SIG-M5 treated with dmso at 0.1 percent for 504 hours (cell line): ENCODE measurements around the gene ARHGEF12.

Source experiments
- DNase-seq: peaks from one replicate; lab custom pipeline; 2025; ENCODE audit not compliant: unreplicated experiment; lab: John Stamatoyannopoulos, UW

ARHGEF12 gene

GRCh38 chr11:120385655-120386054 is 49.4 kb downstream of the ARHGEF12 start:
- DNase-seq: no peak

GRCh38 chr11:120386318-120386717 is 50.1 kb downstream of the ARHGEF12 start:
- no peak for DNase-seq

GRCh38 chr11:120386774-120387371 is 50.7 kb downstream of the ARHGEF12 start:
- DNase-seq: no peak

- no peak for DNase-seq
Observed at GRCh38 chr11:120388261-120388660, 52.0 kb downstream of the ARHGEF12 start.

GRCh38 chr11:120389693-120390584 is 53.7 kb downstream of the ARHGEF12 start:
- no peak for DNase-seq

GRCh38 chr11:120390585-120390922 is 54.3 kb downstream of the ARHGEF12 start:
- no peak for DNase-seq

- DNase-seq: no peak
Observed at GRCh38 chr11:120391292-120391691, 55.1 kb downstream of the ARHGEF12 start.

- no peak for DNase-seq
Observed at GRCh38 chr11:120391854-120392253, 55.6 kb downstream of the ARHGEF12 start.

- no peak for DNase-seq
Observed at GRCh38 chr11:120392314-120392713, 56.1 kb downstream of the ARHGEF12 start.

GRCh38 chr11:120392793-120393192 is 56.6 kb downstream of the ARHGEF12 start:
- DNase-seq: no peak

- DNase-seq: no peak
Observed at GRCh38 chr11:120394119-120394518, 57.9 kb downstream of the ARHGEF12 start.

- DNase-seq: no peak
Observed at GRCh38 chr11:120395778-120396177, 59.6 kb downstream of the ARHGEF12 start.

- DNase-seq: no peak
Observed at GRCh38 chr11:120398132-120398531, 61.9 kb downstream of the ARHGEF12 start.

GRCh38 chr11:120399307-120399706 is 63.1 kb downstream of the ARHGEF12 start:
- no peak for DNase-seq

- peak; percentile 27 for DNase-seq
Observed at GRCh38 chr11:120400564-120401364, 64.6 kb downstream of the ARHGEF12 start.

- no peak for DNase-seq
Observed at GRCh38 chr11:120401506-120401905, 65.3 kb downstream of the ARHGEF12 start.

- no peak for DNase-seq
Observed at GRCh38 chr11:120403966-120404365, 67.8 kb downstream of the ARHGEF12 start.

- no peak for DNase-seq
Observed at GRCh38 chr11:120404495-120404894, 68.3 kb downstream of the ARHGEF12 start.

- DNase-seq: no peak
Observed at GRCh38 chr11:120409655-120410054, 73.4 kb downstream of the ARHGEF12 start.

GRCh38 chr11:120410622-120411380 is 74.6 kb downstream of the ARHGEF12 start:
- no peak for DNase-seq

GRCh38 chr11:120413480-120413879 is 77.3 kb downstream of the ARHGEF12 start:
- DNase-seq: no peak
